Measurements from ENCODE around the gene RHBDD1.

DNA sequence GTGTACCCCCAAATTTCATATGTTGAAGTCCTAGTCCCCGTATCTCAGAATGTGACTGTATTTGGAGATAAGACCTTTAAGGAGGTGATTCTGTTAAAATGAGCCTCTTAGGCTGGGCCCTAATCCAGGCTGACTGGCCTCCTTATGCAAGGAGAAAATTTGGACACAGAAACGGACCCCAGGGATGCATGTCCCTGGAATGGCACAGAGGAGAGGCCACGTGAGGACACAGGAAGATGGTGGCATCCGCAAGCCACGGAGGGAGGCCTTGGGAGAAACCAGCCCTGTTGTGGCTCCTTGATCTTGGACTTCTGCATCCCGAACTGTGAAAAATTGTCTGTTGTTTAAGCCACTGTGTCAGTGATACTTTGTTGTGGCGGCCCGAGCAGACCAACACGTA lies 177.5 kb downstream of the RHBDD1 start:
- TF ChIP-seq, protein P1, sequence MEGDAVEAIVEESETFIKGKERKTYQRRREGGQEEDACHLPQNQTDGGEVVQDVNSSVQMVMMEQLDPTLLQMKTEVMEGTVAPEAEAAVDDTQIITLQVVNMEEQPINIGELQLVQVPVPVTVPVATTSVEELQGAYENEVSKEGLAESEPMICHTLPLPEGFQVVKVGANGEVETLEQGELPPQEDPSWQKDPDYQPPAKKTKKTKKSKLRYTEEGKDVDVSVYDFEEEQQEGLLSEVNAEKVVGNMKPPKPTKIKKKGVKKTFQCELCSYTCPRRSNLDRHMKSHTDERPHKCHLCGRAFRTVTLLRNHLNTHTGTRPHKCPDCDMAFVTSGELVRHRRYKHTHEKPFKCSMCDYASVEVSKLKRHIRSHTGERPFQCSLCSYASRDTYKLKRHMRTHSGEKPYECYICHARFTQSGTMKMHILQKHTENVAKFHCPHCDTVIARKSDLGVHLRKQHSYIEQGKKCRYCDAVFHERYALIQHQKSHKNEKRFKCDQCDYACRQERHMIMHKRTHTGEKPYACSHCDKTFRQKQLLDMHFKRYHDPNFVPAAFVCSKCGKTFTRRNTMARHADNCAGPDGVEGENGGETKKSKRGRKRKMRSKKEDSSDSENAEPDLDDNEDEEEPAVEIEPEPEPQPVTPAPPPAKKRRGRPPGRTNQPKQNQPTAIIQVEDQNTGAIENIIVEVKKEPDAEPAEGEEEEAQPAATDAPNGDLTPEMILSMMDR (IDR thresholded peaks at IDR 0.05): no peak
- TF ChIP-seq POLR2A (IDR thresholded peaks at IDR 0.05): no peak
